Activated CD8-positive, alpha-beta T cell treated with anti-CD3 and anti-CD28 coated beads for 36 hours (primary cell): ENCODE measurements around the gene B4GALNT3. TPM values are rescaled to one million over a fixed set of nuclear protein-coding genes. Genes with fewer than 3 reads are reported as not detected.

Source experiments
- ATAC-seq: fragments of 200-7000 bp; cut with Tn5 transposase; one replicate; pipeline ENCODE4 v1.10.0; 2021; ENCODE audit warnings: mild to moderate bottlenecking, moderate library complexity
- CTCF ChIA-PET: fragments of 350-600 bp; sonication (Branson Sonifier 250); formaldehyde crosslinking; loops from one replicate; lab custom pipeline; 2021; ENCODE audit warnings: antibody characterized with exemption; lab: Charles Lee
- POLR2A ChIA-PET: fragments of 350-600 bp; sonication (Branson Sonifier 250); formaldehyde crosslinking; loops from one replicate; lab custom pipeline; 2021; ENCODE audit warnings: antibody characterized with exemption; lab: Charles Lee
- DNase-seq: peaks from one replicate; pipeline ENCODE4 v3.0.0-alpha.2; 2020
- H3K27ac Mint-ChIP-seq: one replicate; pipeline ENCODE4 v1.8.0; 2021; ENCODE audit warnings: mild to moderate bottlenecking, mixed read lengths
- H3K27me3 Mint-ChIP-seq: one replicate; pipeline ENCODE4 v1.8.0; 2021; ENCODE audit warnings: mixed read lengths
- H3K36me3 Mint-ChIP-seq: one replicate; pipeline ENCODE4 v1.8.0; 2021; ENCODE audit warnings: low read depth, mixed read lengths
- H3K4me1 Mint-ChIP-seq: one replicate; pipeline ENCODE4 v1.8.0; 2021; ENCODE audit warnings: low read depth, mixed read lengths
- H3K4me3 Mint-ChIP-seq: one replicate; pipeline ENCODE4 v1.8.0; 2021; ENCODE audit warnings: mild to moderate bottlenecking, moderate library complexity, mixed read lengths
- H3K9me3 Mint-ChIP-seq: one replicate; pipeline ENCODE4 v1.8.0; 2021; ENCODE audit warnings: mixed read lengths
- CTCF ChIP-seq: fragments of 200-600 bp; IDR thresholded peaks from one replicate; pipeline ENCODE4 v1.8.0; 2022; ENCODE audit warnings: antibody characterized with exemption, mild to moderate bottlenecking
- intact Hi-C: fragments of 100-400 bp; cut with micrococcal nuclease; formaldehyde crosslinking; loops from one replicate; pipeline ENCODE4 v1.10.0; 2022
- total RNA-seq, 2 experiments: library from RNA; stranded (reverse); gene quantifications; one replicate each; pipeline ENCODE4 v1.2.3, GENCODE V29; 2021

Gene B4GALNT3
- total RNA-seq, 2 experiments from 2014 or later: 2.8 to 3.4 TPM

- no peak for ATAC-seq
- Mint-ChIP-seq H3K27me3 (no peaks in the 10 kb centered on the region), H3K4me1 (peaks cover 66% of the 10 kb centered on the region), H3K9me3 (peaks cover 4% of the 10 kb centered on the region), H3K4me3 (peak overlapping the region; percentile 81), H3K27ac (no peak overlapping the region), H3K36me3 (peaks cover 3% of the 10 kb centered on the region)
- DNase-seq: no peak
- ChIA-PET POLR2A (interaction anchor here (0.5 to 1.4 kb wide), 4 partner anchors 49 to 339 kb away, joined by 3 to 4 read pairs (median 3); no protein-coding TSS in a partner anchor), CTCF (interaction anchor here (0.6 to 5.7 kb wide), 31 partner anchors 9 to 522 kb away, joined by 3 to 35 read pairs (median 4); partner anchors contain the start of genes ERC1, RAD52 and WNK1)
- intact Hi-C loops: loop anchor here (2.0 to 5.0 kb wide), 2 partner anchors 182 to 244 kb away; partner anchors contain the start of gene WNK1
- no peak for TF ChIP-seq CTCF
Observed at GRCh38 chr12:570435-570920, 110.7 kb downstream of the B4GALNT3 start.

- Mint-ChIP-seq H3K27ac (no peak overlapping the region), H3K4me3 (peak overlapping the region; percentile 10), H3K27me3 (no peaks in the 10 kb centered on the region), H3K4me1 (peaks cover 64% of the 10 kb centered on the region), H3K36me3 (peaks cover 3% of the 10 kb centered on the region), H3K9me3 (peaks cover 4% of the 10 kb centered on the region)
- ATAC-seq: no peak
- ChIA-PET CTCF (interaction anchor here (0.9 to 5.7 kb wide), 19 partner anchors 10 to 522 kb away, joined by 3 to 35 read pairs (median 4); partner anchors contain the start of genes RAD52 and WNK1), POLR2A (interaction anchor here (0.5 to 1.4 kb wide), 5 partner anchors 49 to 338 kb away, joined by 3 to 4 read pairs (median 3); no protein-coding TSS in a partner anchor)
- intact Hi-C loops: loop anchor here (2.0 to 5.0 kb wide), 2 partner anchors 181 to 244 kb away; partner anchors contain the start of gene WNK1
- no peak for DNase-seq
- TF ChIP-seq CTCF: no peak
Observed at GRCh38 chr12:570921-571794, 111.4 kb downstream of the B4GALNT3 start.

- no peak for TF ChIP-seq CTCF
- Mint-ChIP-seq H3K27ac (no peak overlapping the region), H3K4me1 (peaks cover 61% of the 10 kb centered on the region), H3K9me3 (peaks cover 4% of the 10 kb centered on the region), H3K36me3 (peaks cover 3% of the 10 kb centered on the region), H3K27me3 (no peaks in the 10 kb centered on the region), H3K4me3 (no peak overlapping the region)
- POLR2A ChIA-PET: interaction anchor here (1.1 to 1.2 kb wide), 2 partner anchors 180 to 377 kb away, joined by 4 read pairs; partner anchors contain the start of gene RAD52
- ATAC-seq: no peak
- intact Hi-C loops: loop anchor here (2.0 to 5.0 kb wide), 2 partner anchors 180 to 243 kb away; partner anchors contain the start of gene WNK1
- CTCF ChIA-PET: interaction anchor here (1.0 to 5.7 kb wide), 7 partner anchors 179 to 378 kb away, joined by 3 to 35 read pairs (median 4); partner anchors contain the start of genes RAD52 and WNK1
- DNase-seq: no peak
Observed at GRCh38 chr12:571795-572531, 112.2 kb downstream of the B4GALNT3 start.

- peak; percentile 48 for ATAC-seq
- Mint-ChIP-seq H3K4me3 (no peak overlapping the region), H3K9me3 (peaks cover 4% of the 10 kb centered on the region), H3K27me3 (no peaks in the 10 kb centered on the region), H3K27ac (no peak overlapping the region), H3K4me1 (peaks cover 55% of the 10 kb centered on the region), H3K36me3 (peaks cover 3% of the 10 kb centered on the region)
- DNase-seq: peak; percentile 33
- intact Hi-C loops: loop anchor here (5.0 kb wide), 1 partner anchor 180 kb away; the partner anchor contains the start of gene WNK1
- no peak for TF ChIP-seq CTCF
- ChIA-PET POLR2A (interaction anchor here (1.2 kb wide), 1 partner anchor 377 kb away, joined by 4 read pairs; the partner anchor contains the start of gene RAD52), CTCF (interaction anchor here (1.0 to 5.3 kb wide), 4 partner anchors 182 to 243 kb away, joined by 4 to 69 read pairs (median 4); no protein-coding TSS in a partner anchor)
Observed at GRCh38 chr12:572532-572899, 112.8 kb downstream of the B4GALNT3 start.
